HG03432 (cell line): ENCODE results near the gene SMARCC1.

ENCODE experiments used
- ATAC-seq: cut with Tn5 transposase; IDR thresholded peaks from one replicate; pipeline ENCODE4 v1.9.1; 2021; ENCODE audit warnings: mild to moderate bottlenecking, moderate library complexity; ENCODE audit not compliant: unreplicated experiment

Gene SMARCC1

GRCh38 chr3:47636921-47637320 is 144.8 kb downstream of the SMARCC1 start:
- ATAC-seq = no peak

- ATAC-seq = no peak
These were observed 145.5 kb downstream of the SMARCC1 start for GRCh38 chr3:47636225-47636624.

- no peak for ATAC-seq
These were observed 146.2 kb downstream of the SMARCC1 start for GRCh38 chr3:47635536-47635935.

- no peak for ATAC-seq
These were observed 146.7 kb downstream of the SMARCC1 start for GRCh38 chr3:47634996-47635395.

- no peak for ATAC-seq
These were observed 150.9 kb downstream of the SMARCC1 start for GRCh38 chr3:47630810-47631209.

GRCh38 chr3:47629770-47630169 is 151.9 kb downstream of the SMARCC1 start:
- ATAC-seq = no peak

- ATAC-seq = no peak
These were observed 153.3 kb downstream of the SMARCC1 start for GRCh38 chr3:47628426-47628825.

- no peak for ATAC-seq
These were observed 158.8 kb downstream of the SMARCC1 start for GRCh38 chr3:47622671-47623461.

- ATAC-seq = no peak
These were observed 164.3 kb downstream of the SMARCC1 start for GRCh38 chr3:47617086-47618010.

- ATAC-seq = no peak
These were observed 166.9 kb downstream of the SMARCC1 start for GRCh38 chr3:47614788-47615187.

GRCh38 chr3:47613722-47614121 is 168.0 kb downstream of the SMARCC1 start:
- ATAC-seq = no peak

GRCh38 chr3:47612879-47613278 is 168.8 kb downstream of the SMARCC1 start:
- ATAC-seq = no peak

- ATAC-seq = no peak
These were observed 169.5 kb downstream of the SMARCC1 start for GRCh38 chr3:47612178-47612577.

GRCh38 chr3:47611576-47611975 is 170.1 kb downstream of the SMARCC1 start:
- ATAC-seq = no peak

GRCh38 chr3:47610583-47610982 is 171.1 kb downstream of the SMARCC1 start:
- ATAC-seq = no peak

- ATAC-seq = no peak
These were observed 174.4 kb downstream of the SMARCC1 start for GRCh38 chr3:47607335-47607734.

- no peak for ATAC-seq
These were observed 175.5 kb downstream of the SMARCC1 start for GRCh38 chr3:47606165-47606564.

- ATAC-seq = no peak
These were observed 176.0 kb downstream of the SMARCC1 start for GRCh38 chr3:47605652-47606051.

GRCh38 chr3:47604145-47604544 is 177.5 kb downstream of the SMARCC1 start:
- no peak for ATAC-seq

- ATAC-seq = no peak
These were observed 178.4 kb downstream of the SMARCC1 start for GRCh38 chr3:47603332-47603731.

GRCh38 chr3:47601281-47601680 is 180.4 kb downstream of the SMARCC1 start:
- no peak for ATAC-seq

- ATAC-seq = no peak
These were observed 186.9 kb downstream of the SMARCC1 start for GRCh38 chr3:47594792-47595191.
